GM18511 (cell line): ENCODE measurements around the gene CENPO.
A peak's percentile ranks its signal among the peaks of the same experiment; 100 is the strongest.
"Not testable (repeated sequence)": the region's sequence is repeated elsewhere in the genome, so short reads cannot be mapped to it uniquely, and the experiment has no call there.

Experiments used
- ATAC-seq: cut with Tn5 transposase; IDR thresholded peaks from one replicate; pipeline ENCODE4 v1.9.1; 2021; ENCODE audit warnings: mild to moderate bottlenecking, moderate library complexity; ENCODE audit not compliant: unreplicated experiment

CENPO gene

DNA sequence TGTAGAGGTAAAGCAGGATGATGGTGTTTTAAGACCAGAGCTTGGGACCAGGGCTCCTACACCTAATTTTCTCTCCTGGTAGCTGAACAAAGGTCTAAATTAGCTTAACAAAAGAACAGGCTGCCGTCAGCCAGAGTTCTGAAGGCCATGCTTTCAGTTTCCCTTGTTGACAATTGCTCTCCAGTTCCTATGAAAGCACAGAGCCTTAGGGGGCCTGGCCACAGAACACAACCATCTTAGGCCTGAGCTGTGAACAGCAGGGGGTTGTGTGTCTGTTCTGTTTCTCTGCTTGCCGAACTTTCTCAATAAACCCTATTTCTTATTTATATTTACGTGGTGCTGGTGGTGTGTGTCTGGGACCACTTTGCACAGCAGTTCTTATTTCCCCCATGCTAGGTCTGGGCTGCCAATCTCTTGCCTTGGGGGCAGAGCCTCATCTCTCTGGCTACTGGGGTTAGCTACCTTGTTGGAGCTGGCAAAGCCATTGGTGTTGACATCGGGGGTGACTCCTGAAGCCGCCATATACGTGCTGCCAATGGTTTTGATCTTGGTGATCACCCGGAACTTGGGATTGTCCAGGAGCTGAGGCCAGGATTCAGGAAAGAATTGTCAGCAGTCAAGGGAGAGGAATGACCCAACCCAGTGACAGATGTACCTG, 29.0 kb downstream of the CENPO start:
- ATAC-seq: no peak

GRCh38 chr2:24824071-24824588, 30.9 kb downstream of the CENPO start:
- ATAC-seq: no peak

DNA sequence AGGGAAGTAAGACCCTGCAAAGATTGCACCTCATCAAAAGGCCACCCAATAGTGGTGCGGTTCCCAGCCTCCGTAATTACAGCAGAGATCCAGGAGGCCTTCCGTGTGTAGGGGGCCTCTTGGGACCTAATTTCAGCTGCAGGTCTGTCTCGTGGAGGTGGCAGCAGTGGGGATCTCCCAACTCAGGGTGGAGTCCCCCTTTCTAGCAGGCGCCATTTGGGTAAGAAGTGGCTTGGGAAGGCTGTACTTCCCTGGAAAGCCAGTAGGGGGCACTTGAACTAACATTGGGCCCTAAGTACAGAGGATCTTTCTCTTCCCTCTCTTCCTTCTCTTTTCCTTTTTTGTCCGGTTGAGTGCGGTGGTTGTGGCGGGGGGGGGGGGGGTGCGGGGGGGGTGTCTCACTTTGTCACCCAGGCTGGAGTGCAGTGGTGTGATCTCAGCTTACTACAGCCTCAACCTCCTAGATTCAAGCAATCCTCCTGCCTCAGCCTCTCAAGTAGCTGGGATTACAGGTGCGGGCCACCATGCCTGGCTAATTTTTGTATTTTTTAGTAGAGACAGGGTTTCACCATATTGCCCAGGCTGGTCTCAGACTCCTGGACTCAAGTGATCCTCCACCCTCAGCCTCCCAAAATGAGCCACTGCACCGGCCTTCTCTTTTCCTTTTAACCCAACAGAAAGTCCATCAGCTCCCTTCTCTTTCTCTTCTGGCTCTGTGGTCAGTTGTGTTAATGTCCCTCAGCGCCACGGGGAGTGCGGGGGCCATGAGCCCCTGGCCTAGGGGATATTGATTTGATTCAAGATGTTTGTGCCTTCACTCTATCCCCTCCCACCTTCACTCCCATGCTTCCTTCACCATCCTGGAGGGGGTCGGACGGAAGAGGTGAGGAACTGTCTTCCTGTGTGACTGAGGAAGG, 32.0 kb downstream of the CENPO start:
- no peak for ATAC-seq

DNA sequence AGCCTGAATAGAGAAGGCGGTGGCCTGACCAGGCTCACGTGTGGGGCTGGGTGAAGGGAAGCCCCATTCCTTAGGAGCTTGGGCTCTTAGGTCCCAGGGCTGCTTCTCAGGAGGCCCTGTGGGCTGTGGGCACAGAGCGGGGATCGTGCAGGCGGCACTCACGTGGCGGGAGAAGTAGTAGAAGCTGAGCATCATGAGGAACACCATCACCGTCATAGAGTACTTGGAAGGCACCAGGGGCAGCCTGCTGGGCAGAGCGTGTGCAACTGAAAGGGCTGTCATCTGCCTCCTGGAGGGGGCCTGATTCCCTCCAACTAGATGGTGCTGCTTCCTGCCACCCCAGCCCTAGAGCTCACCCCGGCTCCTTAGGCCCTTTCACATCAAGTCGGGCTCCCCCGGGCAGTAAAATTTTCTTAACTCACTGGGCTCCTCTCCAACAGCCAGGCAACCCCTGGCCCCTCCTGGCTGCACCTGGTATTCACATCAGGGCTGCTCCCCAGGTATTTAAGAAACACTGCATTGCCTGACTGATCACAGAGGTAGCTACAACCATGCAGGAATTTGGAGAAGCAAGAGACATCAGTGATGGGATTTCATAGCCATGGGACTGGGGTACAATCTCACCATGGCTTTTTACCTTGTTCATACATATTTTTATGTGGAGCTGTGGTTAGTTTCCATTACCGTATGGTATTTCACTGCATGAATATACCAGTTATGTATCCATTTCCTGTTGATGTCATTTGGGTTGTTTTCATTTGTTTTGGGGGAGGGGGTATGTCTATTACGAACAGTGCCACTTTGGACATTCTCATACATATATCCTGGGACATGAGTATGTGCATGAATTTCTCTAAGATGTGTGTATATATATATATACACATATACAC, 32.9 kb downstream of the CENPO start:
- no peak for ATAC-seq

DNA sequence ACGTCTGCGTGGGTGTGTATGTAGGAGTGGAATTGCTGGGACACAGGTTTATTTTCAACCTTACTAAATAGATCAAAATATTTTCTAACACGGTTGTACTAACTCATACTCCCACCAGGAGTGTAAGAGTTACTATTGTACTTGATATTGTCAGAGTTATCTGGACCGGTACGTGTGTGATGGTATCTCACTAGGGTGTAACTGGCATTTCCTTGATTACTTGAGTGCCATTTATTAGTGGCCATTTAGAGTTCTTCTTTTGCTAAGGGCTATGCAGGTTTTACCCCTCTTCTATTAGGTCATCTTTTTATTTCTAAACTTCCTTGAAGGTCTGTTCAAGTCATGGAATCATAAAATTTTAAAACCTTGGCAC, 33.5 kb downstream of the CENPO start:
- ATAC-seq: no peak

GRCh38 chr2:24827321-24828237, 34.4 kb downstream of the CENPO start:
- peak; percentile 82 for ATAC-seq

- ATAC-seq: no peak
Measured at GRCh38 chr2:24828238-24828996, 35.2 kb downstream of the CENPO start.

DNA sequence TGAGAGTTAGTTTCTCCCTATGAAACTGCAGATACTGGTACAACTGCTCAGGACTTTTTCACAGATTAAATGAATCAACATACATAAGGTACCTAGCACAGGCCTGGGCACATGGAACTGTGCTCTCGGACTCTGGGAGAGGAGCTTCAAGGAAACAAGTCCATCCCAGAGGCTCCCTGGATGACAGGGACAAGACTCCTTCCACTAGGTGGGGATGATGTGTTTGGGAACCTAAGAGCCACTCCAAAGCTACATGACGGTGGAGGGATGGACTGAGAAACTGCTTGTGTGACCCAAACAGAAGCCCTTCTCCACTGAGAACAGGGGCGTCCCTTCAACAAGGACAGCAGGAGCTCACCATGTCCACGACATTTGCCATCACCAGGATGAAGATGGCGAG, 37.1 kb downstream of the CENPO start:
- ATAC-seq: no peak

- no peak for ATAC-seq
Measured at GRCh38 chr2:24830786-24831185, 37.6 kb downstream of the CENPO start.

GRCh38 chr2:24831221-24832072, 38.2 kb downstream of the CENPO start:
- ATAC-seq: no peak

GRCh38 chr2:24832073-24832461, 38.8 kb downstream of the CENPO start:
- ATAC-seq: no peak

- no peak for ATAC-seq
Measured at GRCh38 chr2:24832521-24832920, 39.3 kb downstream of the CENPO start.

- no peak for ATAC-seq
Measured at GRCh38 chr2:24832931-24833701, 39.9 kb downstream of the CENPO start.

DNA sequence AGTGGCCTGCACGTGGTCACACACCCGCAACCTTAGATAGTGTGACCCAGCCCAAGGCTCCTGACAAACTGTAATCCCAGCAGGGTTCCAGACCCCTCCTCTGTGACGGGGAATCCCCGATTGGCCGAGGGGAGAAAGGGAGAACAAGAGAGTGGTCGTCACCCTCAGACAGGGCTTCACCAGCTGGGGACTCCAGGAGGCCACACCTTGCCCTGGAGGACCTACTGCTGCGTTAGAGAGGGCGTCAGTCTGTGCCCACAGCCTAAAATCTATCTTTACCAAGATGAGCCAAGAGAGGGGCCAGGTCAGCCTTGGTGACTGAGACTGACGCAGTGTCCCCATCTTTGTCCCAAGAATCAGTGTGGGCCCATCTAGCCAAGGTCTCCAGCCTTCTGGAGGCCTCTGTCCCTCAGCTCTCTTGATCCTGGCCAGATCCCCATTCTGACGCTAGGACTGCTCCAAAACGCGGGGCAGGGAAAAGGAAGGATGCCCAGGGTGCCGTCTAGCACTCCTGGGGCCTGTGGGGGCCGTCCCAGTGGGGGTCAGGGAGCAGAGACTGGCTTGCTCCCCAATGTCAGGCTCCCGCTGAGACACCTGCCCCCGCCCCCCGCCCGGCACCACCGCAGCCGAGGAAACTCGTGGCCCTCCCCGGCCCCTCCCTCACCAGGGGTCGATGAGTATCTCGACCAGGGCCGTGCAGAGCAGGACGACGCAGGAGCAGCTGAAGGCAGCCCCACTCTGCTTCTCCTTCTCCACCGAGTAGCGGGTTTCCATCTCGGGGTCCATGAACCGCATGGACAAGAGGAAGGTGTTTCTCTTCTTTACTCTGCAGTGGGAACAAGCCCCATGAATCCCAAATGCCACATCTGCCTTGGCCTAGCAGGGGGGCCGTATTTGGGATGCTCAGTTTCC, 40.9 kb downstream of the CENPO start:
- ATAC-seq: no peak

DNA sequence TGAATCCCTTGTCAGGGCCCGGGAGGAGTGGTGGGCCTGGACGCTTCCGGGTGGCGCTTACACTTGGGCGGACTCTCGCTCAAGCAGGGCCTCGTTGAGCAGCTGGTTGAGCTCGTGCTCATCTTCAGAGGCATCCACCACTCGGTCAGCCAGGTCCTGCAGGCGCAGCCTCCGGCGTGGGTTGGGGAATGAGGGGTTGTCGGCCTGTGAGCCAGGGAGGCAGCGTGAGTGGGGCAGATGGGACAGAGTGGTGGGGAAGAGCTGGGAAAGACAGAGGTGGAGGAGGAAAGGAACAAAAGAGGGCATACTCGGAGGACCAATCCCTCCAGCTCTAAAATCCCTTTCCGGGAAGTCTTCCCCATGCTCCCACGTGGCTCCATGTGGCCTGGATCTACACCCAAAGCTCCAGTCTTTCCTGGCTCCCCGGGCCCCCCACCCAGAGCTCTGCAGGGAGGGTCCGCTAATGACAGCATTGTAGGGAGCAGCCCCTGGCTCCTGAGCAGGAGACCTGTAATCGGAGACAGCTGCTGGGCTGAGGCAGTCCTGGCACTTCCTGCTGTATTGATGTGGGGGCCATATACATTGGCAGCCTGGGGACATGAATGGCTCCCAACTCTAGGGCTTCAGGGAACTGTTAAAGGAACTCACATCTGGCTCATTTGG, 41.6 kb downstream of the CENPO start:
- no peak for ATAC-seq

DNA sequence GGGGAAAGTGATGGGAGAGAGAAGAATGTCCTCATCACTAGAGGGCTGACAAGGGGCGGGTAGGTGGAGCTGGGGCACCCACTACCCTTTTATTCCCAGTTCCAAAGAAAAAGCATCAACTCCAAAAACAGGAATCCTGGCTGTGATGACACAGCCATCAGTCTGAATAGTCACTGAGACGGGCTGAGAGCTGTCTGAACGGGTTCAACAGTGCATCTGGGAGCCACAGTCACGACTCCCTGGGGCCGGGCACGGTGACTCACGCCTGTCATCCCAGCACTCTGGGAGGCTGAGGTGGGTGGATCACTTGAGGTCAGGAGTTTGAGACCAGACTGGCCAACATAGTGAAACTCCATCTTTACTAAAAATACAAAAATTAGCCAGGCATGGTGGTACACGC, 42.2 kb downstream of the CENPO start:
- ATAC-seq: not testable (repeated sequence)
